HG02852 (cell line): ENCODE results near the gene CFAP299.
A peak's percentile ranks its signal among the peaks of the same experiment; 100 is the strongest.
"Not testable (repeated sequence)": the region's sequence is repeated elsewhere in the genome, so short reads cannot be mapped to it uniquely, and the experiment has no call there.

Source experiments
- ATAC-seq: cut with Tn5 transposase; IDR thresholded peaks from one replicate; pipeline ENCODE4 v1.9.1; 2021; ENCODE audit warnings: mild to moderate bottlenecking, moderate library complexity; ENCODE audit not compliant: unreplicated experiment

CFAP299 gene

DNA sequence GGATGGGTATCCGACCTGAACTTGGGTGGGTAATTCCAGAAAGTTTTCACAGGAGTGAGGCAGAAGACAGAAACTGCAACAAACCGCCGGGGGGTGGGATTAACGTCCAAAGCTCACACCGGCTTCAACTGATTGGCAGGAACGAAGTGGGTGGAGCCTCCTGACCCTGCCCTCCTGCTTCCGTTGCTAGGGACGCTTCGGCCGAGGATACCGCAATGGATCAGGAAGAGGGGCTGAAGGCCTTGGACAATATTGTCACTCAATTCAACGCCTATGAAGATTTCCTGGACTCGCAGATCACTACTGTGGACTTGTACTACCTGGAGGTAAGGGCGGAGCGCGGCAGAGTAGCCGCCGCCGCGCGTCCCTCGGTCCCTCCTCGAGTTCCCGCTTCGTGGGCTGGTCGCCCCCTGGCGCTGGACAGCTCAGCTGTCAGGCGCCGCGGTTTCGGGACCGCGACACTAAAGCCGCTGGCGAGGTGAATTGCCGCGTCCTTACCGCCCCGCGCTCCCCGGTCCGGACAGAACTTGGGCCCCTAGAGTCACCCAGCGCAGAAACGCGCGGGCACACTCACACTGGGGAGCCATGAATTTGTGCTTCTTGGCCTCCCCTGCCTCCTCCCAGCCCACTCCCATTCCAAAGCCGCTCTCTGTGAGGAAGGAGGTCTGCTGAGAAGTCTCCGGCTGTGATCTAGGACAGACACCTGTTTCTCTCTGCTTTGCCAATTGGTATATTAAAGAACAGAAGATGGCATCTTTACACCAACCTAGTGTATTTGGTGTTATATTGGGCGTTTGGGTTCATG, at the start of gene CFAP299:
Gene CFAP299 (plus strand): TSS at position 177 of the 805 bp plus-strand sequence.
- peak; percentile 99 for ATAC-seq

DNA sequence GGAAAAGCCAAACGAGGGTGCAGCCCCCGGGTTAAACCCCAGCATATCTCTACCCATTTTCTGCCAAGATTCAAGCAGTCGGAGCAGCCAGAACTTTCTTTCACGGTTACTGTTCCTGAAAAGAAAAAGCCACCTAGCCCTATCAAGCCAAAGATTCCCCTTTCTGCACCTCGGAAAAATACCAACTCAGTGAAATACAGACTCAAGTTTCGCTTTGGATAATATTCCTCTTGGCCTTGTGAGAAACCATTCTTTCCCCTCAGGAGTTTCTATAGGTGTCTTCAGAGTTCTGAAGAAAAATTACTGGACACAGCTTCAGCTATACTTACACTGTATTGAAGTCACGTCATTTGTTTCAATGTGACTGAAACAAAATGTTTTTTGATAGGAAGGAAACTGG, 49.1 kb upstream of the CFAP299 start:
- no peak for ATAC-seq

DNA sequence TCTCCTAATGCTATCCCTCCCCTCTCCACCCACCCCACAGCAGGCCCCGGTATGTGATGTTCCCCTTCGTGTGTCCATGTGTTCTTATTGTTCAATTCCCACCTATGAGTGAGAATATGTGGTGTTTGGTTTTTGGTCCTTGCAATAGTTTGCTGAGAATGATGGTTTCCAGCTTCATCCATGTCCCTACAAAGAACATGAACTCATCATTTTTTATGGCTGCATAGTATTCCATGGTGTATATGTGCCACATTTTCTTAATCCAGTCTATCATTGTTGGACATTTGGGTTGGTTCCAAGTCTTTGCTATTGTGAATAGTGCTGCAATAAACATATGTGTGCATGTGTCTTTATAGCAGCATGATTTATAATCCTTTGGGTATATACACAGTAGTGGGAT, 44.9 kb upstream of the CFAP299 start:
- ATAC-seq: not testable (repeated sequence)

DNA sequence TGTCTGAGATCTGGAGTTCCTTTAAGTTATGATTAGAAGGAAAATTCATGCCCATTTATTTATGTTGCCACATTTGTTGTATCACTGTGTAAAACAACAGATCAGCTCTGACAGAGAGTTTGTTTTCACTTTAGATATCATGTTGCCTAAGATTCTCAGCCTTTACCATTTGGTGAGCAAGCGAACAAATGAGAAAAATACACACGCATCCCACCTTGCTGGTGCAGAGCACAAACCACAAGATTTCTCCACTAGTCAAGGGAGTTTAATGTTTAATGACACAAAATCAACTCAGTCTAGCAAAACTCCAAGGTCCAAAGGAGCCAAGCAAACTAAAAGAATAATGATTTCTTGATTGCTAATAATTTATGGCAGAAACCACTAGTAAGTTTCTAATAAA, 41.3 kb upstream of the CFAP299 start:
- ATAC-seq: no peak

DNA sequence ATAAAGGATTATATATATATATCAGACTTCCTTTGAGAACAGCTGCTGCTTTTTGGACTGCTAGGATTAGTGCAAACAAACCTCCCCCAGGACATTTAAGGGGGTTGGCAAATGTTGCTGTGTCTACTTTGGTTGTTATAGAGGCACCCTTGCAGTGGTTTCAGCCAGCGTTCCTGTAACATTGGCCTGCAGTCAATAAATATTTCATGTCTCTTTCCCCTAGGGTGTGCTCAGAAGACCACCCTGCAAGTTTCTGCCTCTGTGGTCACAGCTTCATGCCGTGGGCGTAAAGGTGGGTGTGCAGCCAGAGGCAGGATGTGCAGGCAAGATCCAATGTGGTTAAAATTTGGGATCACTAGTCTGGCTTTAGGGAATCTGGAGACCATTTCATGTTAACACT, 40.2 kb upstream of the CFAP299 start:
- ATAC-seq: no peak

DNA sequence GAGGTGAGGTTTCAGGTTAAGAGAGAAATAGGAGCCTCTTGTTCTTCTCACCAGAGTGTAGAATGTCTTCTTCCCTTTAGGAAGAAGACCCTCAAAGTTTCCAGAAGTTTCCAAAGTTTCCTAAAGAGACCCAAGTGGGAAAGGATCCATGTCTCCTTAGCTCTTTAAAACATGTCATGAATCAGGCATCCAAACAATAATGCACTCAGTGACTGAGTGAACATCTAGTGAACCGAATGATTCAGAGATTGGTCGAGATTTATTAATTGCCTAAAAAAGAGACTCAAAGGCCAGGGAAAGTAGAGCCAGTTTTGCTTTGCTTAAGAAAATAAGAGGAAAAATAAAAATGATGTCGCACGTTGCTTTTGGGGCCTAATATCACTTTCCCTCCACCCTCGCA, 39.7 kb upstream of the CFAP299 start:
- no peak for ATAC-seq

DNA sequence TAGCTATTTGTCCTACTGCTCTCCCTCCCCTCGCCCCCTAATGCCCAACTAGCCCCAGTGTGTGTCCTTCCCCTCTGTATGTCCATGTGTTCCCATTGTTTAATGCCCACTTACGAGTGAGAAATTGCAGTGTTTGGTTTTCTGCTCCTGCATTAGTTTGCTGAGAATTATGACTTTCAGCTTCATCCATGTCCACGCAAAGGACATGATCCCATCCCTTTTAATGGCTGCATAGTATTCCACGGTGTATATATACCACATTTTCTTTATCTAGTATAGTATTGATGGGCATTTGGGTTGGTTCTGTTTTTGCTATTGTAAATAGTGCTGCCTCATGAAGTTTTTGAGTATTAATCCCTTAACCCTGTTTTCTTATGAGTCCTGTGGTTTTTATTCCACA, 33.6 kb upstream of the CFAP299 start:
- ATAC-seq: no peak

DNA sequence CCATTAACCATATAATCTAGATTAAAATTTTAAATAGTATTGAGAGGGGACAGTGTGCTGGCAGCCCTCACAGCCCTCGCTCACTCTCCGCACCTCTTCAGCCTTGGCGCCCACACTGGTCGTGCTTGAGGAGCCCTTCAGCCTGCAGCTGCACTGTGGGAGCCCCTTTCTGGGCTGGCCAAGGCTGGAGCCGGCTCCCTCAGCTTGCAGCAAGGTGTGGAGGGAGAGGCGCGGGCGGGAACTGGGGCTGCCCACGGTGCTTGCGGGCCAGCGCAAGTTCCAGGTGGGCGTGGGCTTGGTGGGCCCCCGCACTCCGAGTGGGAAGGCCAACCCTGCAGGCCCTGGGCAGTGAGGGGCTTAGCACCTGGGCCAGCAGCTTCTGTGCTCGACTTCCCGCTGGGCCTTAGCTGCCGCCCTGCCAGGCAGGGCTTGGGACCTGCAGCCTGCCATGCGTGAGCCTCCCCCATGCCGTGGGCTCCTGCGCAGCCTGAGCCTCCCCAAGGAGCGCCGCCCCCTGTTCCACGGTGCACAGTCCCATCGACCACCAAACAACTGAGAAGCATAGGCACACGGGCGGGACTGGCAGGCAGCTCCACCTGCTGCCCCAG, 32.8 kb upstream of the CFAP299 start:
- no peak for ATAC-seq

DNA sequence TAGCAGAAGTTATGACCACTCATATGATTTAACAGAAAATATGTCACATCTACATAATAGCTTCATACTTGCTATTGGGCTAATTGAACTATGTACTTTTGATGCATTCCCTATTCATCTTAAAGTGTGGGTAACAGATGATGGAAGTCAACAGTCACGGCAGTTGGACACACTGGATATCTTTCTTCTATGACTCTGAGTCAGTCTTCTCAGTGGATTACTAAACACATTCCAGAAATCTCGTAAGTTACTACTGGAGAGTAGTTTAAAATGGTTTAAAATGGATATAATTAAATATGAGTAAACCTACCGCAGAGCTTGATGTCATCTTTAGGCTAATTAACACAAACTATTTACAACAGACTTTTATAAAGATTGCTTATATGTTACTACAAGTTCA, 30.1 kb upstream of the CFAP299 start:
- no peak for ATAC-seq

DNA sequence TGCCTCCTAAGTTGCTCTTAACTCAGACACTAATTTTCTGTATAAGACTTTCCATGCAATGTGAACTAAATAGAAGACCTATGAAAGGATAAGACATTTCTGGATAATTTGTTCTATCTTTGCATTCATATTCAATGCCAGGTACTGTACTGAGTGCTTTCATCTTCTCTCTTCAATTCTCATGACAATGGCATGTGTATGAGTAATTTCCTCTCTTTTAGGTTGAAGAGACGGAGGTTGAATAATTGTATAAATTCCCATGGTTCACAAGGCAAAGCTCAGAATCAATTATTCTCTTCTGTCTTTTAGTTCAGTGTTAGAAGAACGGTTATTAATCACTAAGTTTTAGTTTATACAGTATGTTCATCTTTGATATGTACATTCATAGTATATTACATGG, 29.3 kb upstream of the CFAP299 start:
- ATAC-seq: no peak

DNA sequence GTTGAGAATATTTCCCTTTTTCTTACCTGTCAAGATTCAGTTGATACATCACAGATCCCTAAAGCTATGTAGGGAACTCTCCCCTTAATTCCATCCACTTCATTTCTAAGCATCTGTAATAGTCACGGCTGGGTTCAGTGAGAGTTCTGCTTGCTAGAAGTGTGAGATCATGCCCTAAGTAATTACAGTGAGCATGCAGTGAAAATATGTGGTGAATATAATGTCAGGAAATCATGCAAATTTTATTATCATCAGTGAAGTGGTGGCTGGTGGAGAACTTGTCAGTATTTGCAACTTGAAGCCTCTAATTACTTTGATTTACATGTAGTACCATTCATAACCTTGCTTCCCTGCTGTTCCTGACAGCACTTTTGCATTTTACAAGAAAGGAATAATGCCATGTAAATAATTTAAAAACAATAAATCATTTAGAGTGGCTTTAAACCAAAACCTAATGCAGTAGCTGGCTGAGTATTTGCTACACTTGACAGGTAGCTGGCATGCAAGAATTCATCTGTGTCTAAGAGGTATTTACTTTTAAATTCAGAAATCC, 28.3 kb upstream of the CFAP299 start:
- no peak for ATAC-seq

DNA sequence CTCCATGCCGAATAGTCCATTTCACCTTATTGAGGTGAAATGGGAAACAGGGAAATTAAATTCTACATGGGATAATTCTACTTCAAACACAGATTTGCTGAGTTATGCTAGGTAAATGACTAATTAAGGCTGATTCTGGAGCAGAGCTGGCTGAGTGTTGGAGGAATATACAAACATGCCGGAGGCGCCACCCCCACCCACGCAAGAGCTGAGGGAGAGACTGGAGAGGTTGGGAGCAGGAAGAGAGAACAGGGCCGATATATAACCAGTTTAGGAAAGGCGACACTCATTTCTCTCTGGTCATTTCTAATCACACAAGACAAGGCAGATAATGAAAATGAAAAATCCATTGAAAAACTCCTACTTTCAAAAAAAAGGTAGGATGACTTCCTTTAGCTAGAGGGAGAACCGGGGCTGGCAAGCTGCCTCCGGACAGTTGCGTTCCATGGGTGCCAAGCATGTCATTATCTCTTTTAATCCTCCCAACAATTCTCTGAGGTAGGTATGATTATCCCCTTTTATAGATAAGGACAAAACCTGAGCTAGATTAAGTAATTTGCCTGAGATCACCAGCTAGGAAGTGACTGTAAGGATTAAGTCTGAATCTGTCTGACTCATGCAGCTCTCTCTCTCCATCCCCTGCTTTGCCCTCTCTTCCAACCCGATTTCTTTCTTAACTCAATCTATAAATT, 27.6 kb upstream of the CFAP299 start:
- no peak for ATAC-seq

DNA sequence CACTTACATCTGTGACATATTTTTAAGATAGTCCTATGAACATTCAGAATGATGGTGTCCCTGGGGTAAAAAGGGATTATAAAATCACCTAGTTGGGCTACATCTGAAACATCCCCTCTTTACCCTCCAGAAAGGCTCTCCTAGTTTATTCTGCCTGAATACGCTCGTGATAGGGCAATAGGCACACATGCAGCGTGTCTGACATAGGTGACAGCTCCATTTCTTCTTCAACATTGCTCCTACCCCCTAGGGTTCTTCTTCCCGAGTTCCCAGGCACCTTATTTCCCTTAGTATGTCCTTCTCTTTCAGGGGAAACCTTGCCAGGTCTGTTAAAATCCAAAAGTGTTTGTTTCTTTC, 27.1 kb upstream of the CFAP299 start:
- ATAC-seq: no peak

DNA sequence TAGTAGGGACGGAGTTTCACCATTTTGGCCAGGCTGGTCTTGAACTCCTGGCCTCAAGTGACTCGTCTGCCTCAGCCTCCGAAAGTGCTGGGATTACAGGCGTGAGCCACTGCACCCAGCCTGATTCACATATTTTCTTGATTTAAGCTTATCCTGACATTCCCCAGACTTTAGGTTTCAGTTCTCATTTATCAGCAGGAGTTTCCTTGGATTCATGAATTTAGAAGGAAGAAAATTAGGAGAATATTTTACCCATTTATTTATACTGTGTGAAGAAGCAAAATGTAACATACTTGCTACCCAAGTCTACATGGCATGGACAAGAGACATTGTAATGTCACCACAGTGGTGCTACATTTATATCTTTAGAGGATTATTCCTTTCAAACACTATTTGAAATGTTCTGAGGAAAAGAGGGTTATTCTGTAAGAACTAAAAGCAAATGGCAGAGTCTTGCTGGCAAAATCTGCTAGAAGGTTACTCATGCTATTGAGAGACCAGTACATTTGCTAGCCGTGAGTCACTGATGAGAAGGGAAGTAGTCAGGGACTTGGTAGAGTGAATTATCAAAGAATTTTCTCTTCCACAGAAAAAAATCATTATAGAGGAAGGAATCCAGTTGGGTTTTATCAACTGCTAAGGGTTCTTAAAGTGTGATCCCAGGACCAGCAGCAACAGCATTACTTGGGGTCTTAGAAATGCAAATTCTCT, 26.1 kb upstream of the CFAP299 start:
- ATAC-seq: no peak

DNA sequence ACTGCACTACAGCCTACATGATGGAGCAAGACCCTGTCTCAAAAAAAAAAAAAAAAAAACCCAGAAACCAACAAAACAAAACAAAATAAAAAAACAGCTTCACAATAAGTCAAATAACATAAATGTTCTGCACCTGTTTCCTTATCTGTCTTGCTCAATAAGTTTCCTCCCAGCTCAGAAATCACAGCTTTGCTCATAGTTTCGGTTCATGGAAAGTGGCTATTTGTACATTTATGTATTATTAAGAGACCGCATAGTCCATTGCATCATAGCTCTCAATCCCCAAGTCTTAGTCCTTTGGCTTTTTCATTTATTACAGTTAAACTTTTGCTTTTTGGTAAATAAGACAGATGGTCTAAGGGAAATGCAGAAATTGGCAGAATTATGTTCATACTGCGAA, 24.4 kb upstream of the CFAP299 start:
- ATAC-seq: no peak

DNA sequence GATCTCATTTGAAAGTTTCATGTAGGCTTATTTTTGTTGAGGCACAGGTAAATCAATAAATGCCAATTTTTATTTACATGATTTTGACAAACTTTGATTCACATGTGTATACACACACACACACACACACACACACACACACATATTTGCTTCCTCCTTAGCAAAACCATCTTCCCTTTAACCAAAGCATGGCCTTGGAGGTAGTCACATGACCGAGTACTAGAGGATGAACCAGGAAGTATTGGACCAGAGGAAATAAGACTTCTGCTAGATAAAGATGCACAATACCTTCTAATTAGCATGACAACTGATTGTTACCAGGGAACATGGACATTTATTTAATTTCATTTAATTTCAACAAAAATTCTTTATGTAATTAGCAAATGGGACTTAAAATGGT, 23.4 kb upstream of the CFAP299 start:
- no peak for ATAC-seq

DNA sequence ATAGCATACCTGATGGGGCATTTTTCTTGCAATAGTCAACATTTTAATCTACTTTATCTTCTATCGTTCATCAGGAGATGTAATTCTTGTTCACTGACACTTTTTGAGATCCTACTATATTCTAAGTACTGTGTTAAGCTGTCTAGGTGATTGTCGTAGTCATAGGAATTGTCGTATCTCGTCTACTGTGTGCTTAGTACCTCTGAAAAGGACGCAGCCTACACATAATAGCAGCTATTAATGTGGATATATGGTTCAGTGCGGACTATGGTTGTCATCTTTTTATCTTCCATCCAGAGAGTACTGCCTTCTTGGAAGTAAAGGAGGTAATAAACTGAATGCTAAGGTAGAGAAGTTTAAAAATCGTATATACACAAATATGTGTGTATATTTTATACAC, 21.9 kb upstream of the CFAP299 start:
- ATAC-seq: no peak

DNA sequence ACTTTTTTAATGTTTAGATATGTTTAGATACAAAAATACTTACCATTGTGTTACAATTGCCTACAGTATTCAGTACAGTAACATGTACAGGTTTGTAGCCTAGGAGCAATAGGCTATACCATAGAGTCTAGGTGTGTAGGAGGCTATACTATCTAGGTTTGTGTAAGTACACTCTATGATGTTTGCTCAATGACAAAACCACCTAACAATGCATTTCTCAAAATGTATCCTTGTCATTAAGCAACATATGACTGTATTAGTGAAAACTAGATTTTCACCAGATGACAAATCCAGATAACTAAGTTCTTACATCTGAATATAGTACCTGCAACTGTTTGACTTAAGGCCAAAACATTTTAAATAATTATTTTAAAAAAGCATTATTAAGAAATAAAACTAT, 19.7 kb upstream of the CFAP299 start:
- not testable (repeated sequence) for ATAC-seq

DNA sequence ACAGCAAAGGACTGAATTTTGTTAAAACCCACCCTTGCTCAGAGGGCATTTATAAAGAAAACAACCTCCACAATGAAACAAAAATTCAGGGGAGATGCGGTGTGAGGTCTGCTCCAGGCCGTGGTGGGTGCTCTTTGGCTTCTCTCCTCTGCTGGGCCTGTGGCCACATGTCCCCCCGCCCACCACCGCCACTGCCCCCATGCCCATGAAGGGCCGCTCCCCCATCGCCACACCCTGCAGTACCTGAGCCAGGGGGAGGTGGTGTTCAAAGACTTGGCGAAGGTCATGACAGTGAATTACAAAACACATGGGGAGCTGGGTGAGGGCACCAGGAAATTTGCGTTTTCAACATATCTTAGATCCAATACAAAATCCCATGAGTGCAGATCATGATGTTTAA, 14.2 kb upstream of the CFAP299 start:
- no peak for ATAC-seq

DNA sequence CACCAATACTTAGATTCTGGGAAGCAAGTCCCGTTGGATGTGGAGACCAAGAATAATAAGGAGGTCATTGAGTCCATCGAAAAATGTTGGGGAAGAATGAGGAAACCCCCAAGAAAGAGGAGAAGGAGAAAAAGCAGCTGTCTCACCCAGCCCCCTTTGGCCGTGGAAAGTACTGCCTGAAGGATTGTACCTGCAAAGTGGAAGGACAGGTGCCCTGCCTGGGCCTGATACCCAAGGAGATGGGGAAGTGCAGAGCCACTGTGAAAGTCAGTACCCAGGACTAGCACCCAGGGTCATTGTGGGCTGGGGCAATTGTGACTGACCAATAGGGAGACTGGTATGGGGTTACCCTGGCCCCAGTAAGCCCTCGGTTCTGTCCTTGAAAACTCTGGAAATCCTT, 13.8 kb upstream of the CFAP299 start:
- no peak for ATAC-seq

DNA sequence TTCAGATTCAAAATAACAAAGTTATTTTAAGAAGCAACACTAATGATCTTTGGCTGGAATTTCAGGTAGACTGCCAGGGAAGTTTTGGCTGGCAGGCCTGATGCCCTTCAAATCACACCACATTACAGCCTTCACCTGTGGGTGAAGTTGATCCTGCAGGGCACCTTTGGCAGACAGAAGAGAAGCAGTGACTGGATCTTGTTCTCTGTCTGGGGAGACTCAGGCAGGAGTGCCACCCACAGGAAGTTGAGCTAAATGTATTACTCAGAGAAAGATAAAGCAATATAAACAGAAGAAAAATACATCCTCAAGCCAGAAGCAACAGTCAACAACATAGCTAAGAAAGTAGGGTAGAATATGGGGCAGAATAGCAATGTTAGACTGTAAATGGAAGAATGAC, 12.8 kb upstream of the CFAP299 start:
- ATAC-seq: no peak
